Gastroesophageal sphincter (tissue), 3 donors: ENCODE measurements around the gene ANKRD40.

Experiments
- CTCF ChIP-seq, 4 experiments: fragments of 200-600 bp in 2 of 4; fragments of 450-650 bp in 2 of 4; sonication (generic) in 1 of 4; IDR thresholded peaks; one replicate each; pipeline ENCODE4 v1.5.1; 2017 to 2019; ENCODE audit warnings: antibody characterized with exemption in 4 of 4, mild to moderate bottlenecking in 2 of 4, moderate library complexity in 2 of 4
- POLR2A ChIP-seq, 2 donors: fragments of 450-650 bp; IDR thresholded peaks; one replicate each; pipeline ENCODE4 v1.6.1; 2017; ENCODE audit warnings: antibody characterized with exemption in 2 of 2, mild to moderate bottlenecking in 2 of 2, moderate library complexity in 1 of 2

GRCh38 chr17:50663812-50664374, 43.8 kb downstream of the ANKRD40 start:
- TF ChIP-seq CTCF (IDR thresholded peaks at IDR 0.05) (no peak), POLR2A (IDR thresholded peaks at IDR 0.05) (no peak)
